HepG2 (cell line): Measurements from ENCODE around the gene SLC2A6. TPM values are rescaled to one million over a fixed set of nuclear protein-coding genes. Genes with fewer than 3 reads are reported as not detected.
A peak's percentile ranks its signal among the peaks of the same experiment; 100 is the strongest.

Source experiments
- ESRRA ChIP-seq: sonication (generic); formaldehyde crosslinking; IDR thresholded peaks from 2 replicates; pipeline ENCODE4 v1.5.1; 2020; ENCODE audit warnings: mild to moderate bottlenecking, low read depth, missing genetic modification reagents
- KDM5B ChIP-seq: sonication (generic); formaldehyde crosslinking; IDR thresholded peaks from 2 replicates; pipeline ENCODE4 v1.4.0; 2020; ENCODE audit warnings: missing genetic modification reagents, mild to moderate bottlenecking, borderline replicate concordance
- NFAT5 ChIP-seq: sonication (generic); formaldehyde crosslinking; IDR thresholded peaks from 2 replicates; pipeline ENCODE4 v1.4.0; 2020; ENCODE audit warnings: missing genetic modification reagents
- NR2F1 ChIP-seq, 2 experiments: fragments of 450-650 bp in 1 of 2; formaldehyde crosslinking in 1 of 2; IDR thresholded peaks; 2 replicates each; pipeline versions ENCODE4 v1.5.0 to v1.6.1; 2016 to 2020; ENCODE audit warnings: mild to moderate bottlenecking in 1 of 2, missing compliant biosample characterization in 1 of 2, missing genetic modification reagents in 1 of 2, moderate library complexity in 1 of 2
- NR2F6 ChIP-seq, 2 experiments: IDR thresholded peaks; 2 replicates each; pipeline ENCODE4 v1.6.1; 2016; ENCODE audit warnings: antibody characterized with exemption in 1 of 2, mild to moderate bottlenecking in 1 of 2
- TBL1XR1 ChIP-seq: fragments of 150-350 bp; IDR thresholded peaks from 2 replicates; pipeline ENCODE4 v1.6.1; 2014; ENCODE audit warnings: borderline replicate concordance, low read length; ENCODE audit not compliant: partially characterized antibody
- YY1 ChIP-seq: IDR thresholded peaks from 2 replicates; pipeline ENCODE4 v1.6.1; 2011; ENCODE audit warnings: low read length, low read depth, moderate library complexity, mild to moderate bottlenecking; ENCODE audit not compliant: insufficient read depth, insufficient replicate concordance
- ZBTB20 ChIP-seq: sonication (generic); formaldehyde crosslinking; IDR thresholded peaks from 2 replicates; pipeline ENCODE4 v1.8.1; 2023; ENCODE audit warnings: missing genetic modification reagents, low read depth, mild to moderate bottlenecking, borderline replicate concordance
- ZNF124 ChIP-seq: sonication (generic); formaldehyde crosslinking; IDR thresholded peaks from 2 replicates; pipeline ENCODE4 v1.4.0; 2020; ENCODE audit warnings: missing genetic modification reagents
- ZNF276 ChIP-seq: sonication (generic); formaldehyde crosslinking; IDR thresholded peaks from 2 replicates; pipeline ENCODE4 v1.4.0; 2020; ENCODE audit warnings: mild to moderate bottlenecking, low read depth, missing genetic modification reagents
- ZNF574 ChIP-seq: sonication (generic); formaldehyde crosslinking; IDR thresholded peaks from 2 replicates; pipeline ENCODE4 v1.4.0; 2020; ENCODE audit warnings: missing genetic modification reagents
- ZNF670 ChIP-seq: sonication (generic); formaldehyde crosslinking; IDR thresholded peaks from 2 replicates; pipeline ENCODE4 v1.8.0; 2022; ENCODE audit warnings: mild to moderate bottlenecking, missing genetic modification reagents, borderline replicate concordance
- ZNF674 ChIP-seq: sonication (generic); formaldehyde crosslinking; IDR thresholded peaks from 2 replicates; pipeline ENCODE4 v1.5.0; 2020; ENCODE audit warnings: low read depth, mild to moderate bottlenecking, missing genetic modification reagents
- ZNF724P ChIP-seq: sonication (generic); formaldehyde crosslinking; IDR thresholded peaks from 2 replicates; pipeline ENCODE4 v1.8.0; 2022; ENCODE audit warnings: missing genetic modification reagents, borderline replicate concordance
- polyA plus RNA-seq, 8 experiments: library from polyadenylated mRNA; depleted of rRNA in 3 of 8; stranded (reverse) in 7 of 8; unstranded in 1 of 8; fragments of >200 nt; fragmentation: Illumina TruSeq in 4 of 8; extraction: Trizol in 4 of 8; gene quantifications; 2 replicates each; pipeline versions ENCODE4 v1.2.1 to v1.2.3, GENCODE V29; 2011 to 2016; ENCODE audit warnings: low read depth in 4 of 8, missing spikeins in 1 of 8, mixed read lengths in 1 of 8; ENCODE audit not compliant: insufficient read depth in 1 of 8
- total RNA-seq, 5 experiments: library from RNA; depleted of rRNA; stranded (reverse); fragments of >200 nt; fragmentation: Illumina TruSeq; extraction: Trizol; gene quantifications; 2 replicates each; pipeline ENCODE4 v1.2.3, GENCODE V29; 2016; ENCODE audit warnings: low read depth in 1 of 5
- TF ChIP-seq, protein P1 (sequence below): sonication (generic); formaldehyde crosslinking; IDR thresholded peaks from 2 replicates; pipeline ENCODE4 v1.4.0; 2020; ENCODE audit warnings: missing genetic modification reagents

SLC2A6 gene
- total and polyA plus RNA-seq, 2 of the 13 experiments (the other 11 are each of a cell fraction or from before 2014, with no cell fraction given) = 4.1 to 15.0 TPM

DNA sequence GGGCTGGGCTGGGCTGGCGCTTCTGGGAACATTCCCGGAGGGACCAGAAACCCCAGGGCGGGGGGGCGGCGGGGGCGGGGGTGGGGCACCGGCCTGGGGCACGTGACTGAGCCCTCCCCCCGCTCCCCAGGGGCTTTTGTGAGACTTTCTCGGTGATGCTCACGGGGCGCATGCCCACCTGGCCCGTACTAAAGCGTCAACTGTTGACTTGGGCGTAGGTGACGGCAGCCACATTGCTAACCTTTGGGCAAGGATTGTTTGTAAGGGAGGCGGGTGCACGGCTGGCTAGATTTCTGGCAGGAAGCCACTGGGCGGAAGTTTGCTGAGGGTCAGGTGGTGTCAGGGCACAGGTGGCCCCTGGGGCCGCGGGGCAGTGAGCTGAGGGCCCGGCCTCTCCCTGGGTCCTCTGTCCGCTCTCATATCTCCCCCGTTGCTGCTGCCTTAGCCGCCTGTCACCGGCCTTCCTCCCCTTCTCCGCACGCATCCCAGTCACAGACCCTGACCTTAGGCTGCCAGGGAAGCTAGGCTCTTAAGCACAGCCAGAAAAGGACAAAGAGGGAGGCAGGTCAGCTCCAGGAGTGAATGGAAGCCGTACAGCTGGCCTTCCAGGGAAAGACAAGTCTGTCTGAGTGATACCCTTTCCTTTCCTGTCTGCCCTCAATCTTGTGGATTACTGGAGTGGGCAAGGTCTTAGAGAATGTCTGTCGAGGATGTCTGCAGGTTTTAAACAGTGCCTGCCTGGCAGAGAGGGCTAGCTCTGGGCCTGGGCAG, 18.3 kb downstream of the SLC2A6 start (continued):
- TF ChIP-seq YY1 (peak; percentile 20), ESRRA (0 out of 2 replicates have a peak, but pooled peaks have one; percentile 22), NR2F6 (IDR thresholded peaks at IDR 0.05) (peak; percentile 70; the same call in 1 of the 2 replicates), NR2F6 (CRISPR knock-in tag; IDR thresholded peaks at IDR 0.05) (peak; percentile 90), NFAT5 (CRISPR knock-in tag) (no peak), ZNF276 (no peak), ZNF574 (CRISPR knock-in tag) (peak; percentile 80; the same call in 1 of the 2 replicates), TBL1XR1 (peak; percentile 12), ZNF674 (CRISPR knock-in tag) (0 out of 2 replicates have a peak, but pooled peaks have one; percentile 46), KDM5B (CRISPR knock-in tag) (peak; percentile 65; the same call in 1 of the 2 replicates), NR2F1 (CRISPR knock-in tag; IDR thresholded peaks at IDR 0.05) (peak; percentile 58 to 65; a peak in 3 of 4 replicates), ZNF670 (peak; percentile 34; the same call in 1 of the 2 replicates), ZNF724P (CRISPR knock-in tag) (peak; percentile 95), ZNF124 (CRISPR knock-in tag) (peak; percentile 38; the same call in 1 of the 2 replicates), ZBTB20 (CRISPR knock-in tag) (no peak)
- TF ChIP-seq, protein P1, sequence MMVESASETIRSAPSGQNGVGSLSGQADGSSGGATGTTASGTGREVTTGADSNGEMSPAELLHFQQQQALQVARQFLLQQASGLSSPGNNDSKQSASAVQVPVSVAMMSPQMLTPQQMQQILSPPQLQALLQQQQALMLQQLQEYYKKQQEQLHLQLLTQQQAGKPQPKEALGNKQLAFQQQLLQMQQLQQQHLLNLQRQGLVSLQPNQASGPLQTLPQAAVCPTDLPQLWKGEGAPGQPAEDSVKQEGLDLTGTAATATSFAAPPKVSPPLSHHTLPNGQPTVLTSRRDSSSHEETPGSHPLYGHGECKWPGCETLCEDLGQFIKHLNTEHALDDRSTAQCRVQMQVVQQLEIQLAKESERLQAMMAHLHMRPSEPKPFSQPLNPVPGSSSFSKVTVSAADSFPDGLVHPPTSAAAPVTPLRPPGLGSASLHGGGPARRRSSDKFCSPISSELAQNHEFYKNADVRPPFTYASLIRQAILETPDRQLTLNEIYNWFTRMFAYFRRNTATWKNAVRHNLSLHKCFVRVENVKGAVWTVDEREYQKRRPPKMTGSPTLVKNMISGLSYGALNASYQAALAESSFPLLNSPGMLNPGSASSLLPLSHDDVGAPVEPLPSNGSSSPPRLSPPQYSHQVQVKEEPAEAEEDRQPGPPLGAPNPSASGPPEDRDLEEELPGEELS = peak; percentile 73
